GM12892 (cell line): ENCODE data around the gene SHC4.

ENCODE experiments used
- POLR2A ChIP-seq: IDR thresholded peaks from 2 replicates; pipeline ENCODE4 v1.6.1; 2011; ENCODE audit warnings: low read depth, low read length, control low read depth
- POLR2AphosphoS5 ChIP-seq: IDR thresholded peaks from 2 replicates; pipeline ENCODE4 v1.6.1; 2011; ENCODE audit warnings: low read depth, low read length, control low read depth

GRCh38 chr15:48800245-48800644 lies 163.5 kb downstream of the SHC4 start:
- TF ChIP-seq POLR2A (no peak), POLR2AphosphoS5 (no peak)
